HuH-7.5 (cell line): ENCODE data around the gene AMZ1.

Experiments used
- DNase-seq: peaks from one replicate; pipeline ENCODE4 v3.0.0; 2011; ENCODE audit warnings: low spot score

Gene AMZ1

DNA sequence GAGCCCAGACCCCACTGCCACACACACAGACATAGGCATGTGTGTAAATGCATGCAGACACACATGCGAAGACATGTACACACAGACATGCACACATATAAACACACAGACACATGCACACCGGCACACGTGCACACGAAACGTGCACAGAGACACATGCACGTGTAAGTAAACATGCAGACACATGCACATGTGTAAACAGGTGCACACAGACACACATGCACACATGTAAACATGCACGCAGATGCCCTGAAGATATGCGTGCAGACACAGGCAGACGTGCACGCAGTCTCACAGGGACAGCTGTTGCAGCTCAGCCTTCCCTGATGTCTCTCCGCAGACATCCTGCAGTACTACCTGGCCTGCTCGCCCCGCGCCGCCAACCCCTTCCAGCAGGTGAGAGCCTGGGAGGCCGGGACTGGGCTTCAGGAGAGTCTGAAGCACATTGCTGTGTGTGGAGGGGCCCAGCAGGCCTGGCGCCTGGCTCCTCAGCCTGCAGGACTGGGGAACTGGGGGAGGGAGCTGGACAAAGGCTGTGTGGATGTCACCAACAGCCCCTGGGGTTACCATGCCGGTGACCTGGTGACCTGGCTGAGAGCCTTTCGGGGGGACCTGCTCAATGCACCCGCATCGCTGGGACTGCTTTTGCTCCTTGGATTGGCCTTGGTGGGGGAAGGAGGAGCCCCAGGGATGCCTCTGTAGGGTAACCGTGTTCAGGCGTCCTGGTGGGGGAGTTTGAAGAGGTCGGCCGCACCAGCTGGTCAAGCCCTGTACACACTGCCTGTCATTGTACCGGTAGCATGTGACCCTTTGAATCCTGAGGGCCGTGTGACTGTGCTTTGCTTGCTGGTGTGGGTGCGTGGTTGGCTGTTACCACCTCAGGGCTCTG, 35.9 kb upstream of the AMZ1 start:
- DNase-seq = no peak

DNA sequence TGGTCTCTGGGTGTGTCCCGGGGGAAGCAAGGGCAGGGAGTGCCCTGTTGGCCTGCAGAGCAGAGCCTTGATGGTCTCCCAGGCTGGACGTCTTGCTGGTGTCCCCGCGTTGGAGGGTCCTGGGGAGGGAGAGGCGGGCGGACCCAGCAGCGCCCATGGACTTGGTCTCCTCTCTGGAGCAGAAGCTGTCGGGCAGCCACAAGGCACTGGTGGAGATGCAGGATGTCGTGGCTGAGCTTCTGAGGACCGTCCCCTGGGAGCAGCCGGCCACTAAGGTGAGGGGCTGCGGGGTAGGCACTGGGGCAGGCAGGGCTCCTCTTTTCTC, 35.3 kb upstream of the AMZ1 start:
- DNase-seq = no peak

- DNase-seq = no peak
These were observed 33.9 kb upstream of the AMZ1 start for GRCh38 chr7:2654059-2654458.

DNA sequence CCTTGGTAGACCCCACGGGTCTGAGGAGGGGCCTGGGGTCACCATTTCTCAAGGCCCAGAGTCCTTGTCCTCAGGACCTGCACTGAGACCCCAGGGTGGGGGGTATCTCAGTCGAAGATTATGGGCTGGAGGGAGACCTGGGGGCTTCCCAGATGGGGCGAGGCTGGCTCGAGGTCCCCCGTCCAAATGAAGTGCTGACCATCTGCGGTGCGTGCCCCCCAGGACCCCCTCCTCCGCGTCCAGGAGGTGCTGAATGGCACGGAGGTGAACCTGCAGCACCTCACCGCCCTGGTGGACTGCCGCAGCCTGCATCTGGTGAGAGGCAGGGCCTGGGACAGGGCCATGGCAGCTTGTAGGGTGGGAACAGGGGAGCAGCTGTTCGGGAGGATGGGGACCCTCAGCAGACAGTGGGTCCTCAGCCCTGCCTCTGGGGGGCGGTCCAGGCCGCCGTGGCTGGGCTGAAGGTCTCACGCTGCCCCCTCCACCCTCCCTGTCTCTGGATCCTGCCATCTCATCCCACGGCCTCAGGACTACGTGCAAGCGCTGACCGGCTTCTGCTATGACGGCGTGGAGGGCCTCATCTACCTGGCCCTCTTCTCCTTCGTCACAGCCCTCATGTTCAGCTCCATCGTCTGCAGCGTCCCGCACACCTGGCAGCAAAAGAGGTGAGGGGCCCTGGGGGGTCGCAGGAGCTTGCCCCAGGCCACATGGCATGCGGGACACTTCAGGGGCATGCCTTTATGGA, 32.0 kb upstream of the AMZ1 start:
- no peak for DNase-seq

- no peak for DNase-seq
These were observed 30.8 kb upstream of the AMZ1 start for GRCh38 chr7:2657208-2657607.

DNA sequence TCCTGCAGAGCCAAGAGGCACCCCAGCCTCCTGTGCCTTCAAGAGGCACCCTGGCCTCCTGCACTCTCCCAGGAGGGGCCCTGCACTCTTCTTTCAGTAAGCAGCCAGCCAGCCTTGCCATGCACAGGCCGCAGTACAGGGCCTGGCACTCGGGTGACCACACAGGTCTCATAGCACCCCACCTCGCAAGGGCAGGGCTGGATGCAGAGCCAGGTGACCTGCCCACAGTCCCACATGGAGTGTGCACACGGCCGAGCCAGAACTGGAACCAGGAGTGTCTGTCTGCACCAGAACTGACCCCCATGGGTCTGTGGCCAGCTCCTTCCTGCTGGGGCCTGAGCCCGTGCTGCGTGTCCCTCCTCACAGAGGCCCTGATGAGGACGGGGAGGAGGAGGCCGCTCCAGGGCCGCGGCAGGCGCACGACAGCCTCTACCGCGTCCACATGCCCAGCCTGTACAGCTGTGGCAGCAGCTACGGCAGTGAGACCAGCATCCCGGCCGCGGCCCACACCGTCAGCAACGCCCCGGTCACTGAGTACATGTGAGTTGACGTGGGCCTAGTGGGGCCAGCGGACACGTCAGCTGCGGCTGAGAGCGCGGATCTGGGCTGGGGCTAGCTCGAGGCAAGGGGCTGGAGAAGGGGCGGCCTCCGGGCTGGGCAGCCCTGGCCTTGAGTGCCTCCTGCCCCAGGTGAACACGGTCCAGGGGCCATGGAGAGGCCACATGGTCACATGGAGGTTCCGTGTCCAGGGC, 29.9 kb upstream of the AMZ1 start:
- DNase-seq = no peak

DNA sequence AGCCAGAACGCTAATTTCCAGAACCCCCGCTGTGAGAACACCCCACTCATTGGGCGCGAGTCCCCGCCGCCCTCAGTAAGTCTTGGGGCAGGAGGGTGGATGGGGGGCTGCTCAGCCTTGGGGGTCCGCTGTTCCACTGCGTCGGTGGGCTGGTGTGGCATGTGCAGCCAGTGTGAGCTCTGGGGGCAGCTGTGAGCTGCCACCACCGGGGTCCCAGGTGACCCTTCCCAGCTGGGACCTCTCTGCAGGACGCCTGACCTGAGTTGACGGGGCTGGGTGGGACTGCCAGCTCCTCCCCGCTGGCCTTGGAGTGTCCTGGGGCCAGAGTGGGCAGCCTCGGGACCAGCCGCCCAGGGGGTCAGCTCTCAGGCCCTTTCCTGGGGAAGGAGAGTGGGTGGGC, 29.1 kb upstream of the AMZ1 start:
- no peak for DNase-seq

DNA sequence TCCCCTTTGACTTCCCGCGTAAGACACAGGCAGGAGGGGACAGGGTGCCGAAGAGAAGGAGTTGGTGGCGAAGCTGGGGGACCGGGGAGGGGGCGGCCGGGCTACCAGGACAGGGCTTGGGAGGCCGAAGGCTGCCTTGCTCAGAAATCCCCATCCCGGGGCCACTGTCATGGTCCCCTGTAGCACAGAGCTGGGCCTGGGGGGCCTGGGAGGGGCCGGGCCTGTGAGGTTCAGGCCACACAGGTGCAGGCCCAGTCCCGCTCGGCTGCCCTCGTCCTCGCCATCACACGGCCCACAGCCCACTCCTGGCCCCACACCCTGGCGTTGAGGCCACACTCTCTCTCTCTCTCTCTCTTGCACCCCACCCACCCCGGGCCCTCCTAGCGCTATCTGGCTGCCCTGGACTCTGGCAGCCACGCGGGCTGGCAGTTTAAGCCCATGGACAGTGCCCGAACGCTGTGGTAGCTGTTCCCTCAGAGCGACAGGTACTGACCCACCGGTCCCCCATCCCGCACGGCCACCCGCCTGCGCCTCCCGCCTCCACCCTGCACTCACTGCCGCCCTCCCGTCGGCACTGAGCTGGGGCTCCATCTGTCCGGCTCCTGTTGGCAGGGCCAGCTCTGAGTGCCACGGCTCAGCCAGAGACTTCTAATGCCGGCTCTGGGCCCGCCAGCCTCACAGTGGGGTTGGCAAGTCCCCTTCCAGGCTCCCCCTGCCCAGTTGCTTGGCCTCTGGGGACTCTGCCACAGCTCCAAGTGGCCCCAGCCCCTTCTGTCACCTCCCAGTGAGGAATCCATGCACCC, 28.2 kb upstream of the AMZ1 start:
- no peak for DNase-seq

DNA sequence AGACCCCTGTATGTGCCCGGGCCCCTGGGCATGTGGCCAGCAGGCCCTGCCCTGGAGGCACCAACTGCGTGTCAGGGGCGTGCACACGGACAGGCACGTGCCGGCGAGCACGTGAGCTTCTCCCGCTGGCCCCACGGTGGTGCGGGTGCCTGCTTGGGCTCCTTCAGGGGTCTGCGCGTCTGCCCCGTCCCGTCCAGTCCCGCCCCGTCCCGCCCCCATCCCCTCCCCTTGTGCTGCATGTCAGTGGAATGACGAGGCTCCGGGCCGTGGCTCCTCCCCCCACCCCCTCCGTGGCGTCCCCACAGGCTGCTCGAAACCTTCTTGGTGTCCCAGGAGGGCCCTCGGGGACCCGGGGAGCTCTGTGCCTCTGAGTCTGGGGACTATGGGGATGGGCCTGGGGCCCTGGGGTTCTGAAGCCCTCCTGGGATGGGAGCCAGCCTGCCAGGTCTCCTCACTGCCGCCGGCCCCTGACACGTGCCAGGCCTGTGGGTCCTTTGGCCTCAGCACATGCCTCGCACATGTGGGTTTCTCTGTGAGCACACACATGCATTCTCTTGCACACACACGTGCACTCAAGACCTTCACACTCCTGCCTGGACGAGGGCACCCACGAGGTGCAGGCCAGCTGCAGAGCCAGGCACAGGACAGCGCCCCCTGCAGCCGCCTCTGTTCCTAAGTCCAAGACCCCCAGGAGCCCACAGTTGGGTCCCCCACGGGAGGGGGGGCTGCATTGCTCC, 27.5 kb upstream of the AMZ1 start:
- no peak for DNase-seq

DNA sequence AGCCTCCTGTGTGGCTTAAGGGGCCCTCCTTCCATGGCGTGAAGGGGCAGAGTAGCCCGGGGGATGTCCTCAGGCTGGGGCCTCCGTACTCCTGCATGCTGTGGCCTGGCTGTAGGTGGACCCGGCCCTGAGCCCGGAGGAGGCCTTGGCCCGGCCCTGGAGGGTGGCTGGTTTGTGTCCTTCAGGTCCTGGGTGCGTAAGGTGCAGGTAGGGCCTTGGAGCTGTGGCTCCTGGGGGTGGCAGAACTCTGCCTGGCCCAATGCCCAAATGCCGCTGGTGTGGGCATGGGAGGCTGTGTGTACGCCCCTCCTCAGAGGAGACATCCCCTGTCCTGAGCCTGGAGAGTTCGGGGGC, 26.9 kb upstream of the AMZ1 start:
- no peak for DNase-seq

DNA sequence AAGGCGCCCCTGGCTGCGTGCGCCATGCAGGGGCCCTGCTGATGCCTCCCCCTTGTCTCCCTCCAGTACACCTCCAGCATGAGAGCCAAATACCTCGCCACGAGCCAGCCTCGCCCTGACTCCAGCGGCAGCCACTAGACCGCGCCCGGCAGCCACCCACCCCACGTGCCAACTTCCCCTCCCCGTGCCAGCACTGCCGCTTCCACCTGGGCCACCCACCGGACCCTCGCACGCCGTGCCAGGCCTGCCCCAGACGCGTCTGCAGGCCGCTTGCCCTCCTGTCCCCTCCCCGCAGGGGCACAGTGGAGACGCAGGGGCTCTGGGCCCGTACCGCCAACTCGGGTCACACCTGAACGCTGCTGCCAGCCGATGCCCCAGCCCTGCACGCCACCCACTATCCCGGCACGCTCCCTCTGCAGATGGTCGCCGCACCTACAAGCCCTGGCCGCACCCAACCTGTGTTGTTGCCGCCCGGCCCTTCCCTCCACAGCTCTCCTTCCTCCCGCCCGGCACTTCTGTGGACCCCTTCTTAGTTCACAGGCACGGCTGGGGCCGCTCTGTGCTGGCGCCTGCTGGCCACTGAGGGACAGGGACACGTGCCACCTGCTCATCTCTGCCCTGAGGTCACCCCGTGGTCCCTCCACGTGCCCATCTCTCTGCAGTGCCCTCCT, 26.3 kb upstream of the AMZ1 start:
- DNase-seq = no peak

- DNase-seq = no peak
These were observed 25.5 kb upstream of the AMZ1 start for GRCh38 chr7:2662273-2663120.

GRCh38 chr7:2663121-2663886, 24.7 kb upstream of the AMZ1 start:
- no peak for DNase-seq

DNA sequence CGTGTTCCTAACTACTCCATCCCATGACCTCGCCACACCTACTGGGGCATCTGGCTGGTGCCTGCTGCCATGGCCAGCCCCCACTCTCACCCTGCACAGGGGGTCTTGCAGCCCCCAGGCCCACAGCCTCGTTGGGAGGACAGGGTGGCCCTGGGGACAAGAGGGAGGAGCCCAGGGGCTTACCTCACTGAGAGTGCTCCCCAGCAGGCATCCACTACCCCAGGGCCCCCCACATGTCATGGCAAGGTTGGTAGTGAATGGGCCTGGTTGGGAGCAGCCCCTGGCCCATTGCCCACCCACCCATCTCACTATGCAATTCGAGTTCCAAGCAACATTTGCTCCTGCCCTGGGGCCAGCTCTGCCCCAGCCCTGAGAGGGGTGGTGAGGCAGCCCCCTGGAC, 24.0 kb upstream of the AMZ1 start:
- DNase-seq = no peak

GRCh38 chr7:2665359-2665791, 22.6 kb upstream of the AMZ1 start:
- DNase-seq = no peak

DNA sequence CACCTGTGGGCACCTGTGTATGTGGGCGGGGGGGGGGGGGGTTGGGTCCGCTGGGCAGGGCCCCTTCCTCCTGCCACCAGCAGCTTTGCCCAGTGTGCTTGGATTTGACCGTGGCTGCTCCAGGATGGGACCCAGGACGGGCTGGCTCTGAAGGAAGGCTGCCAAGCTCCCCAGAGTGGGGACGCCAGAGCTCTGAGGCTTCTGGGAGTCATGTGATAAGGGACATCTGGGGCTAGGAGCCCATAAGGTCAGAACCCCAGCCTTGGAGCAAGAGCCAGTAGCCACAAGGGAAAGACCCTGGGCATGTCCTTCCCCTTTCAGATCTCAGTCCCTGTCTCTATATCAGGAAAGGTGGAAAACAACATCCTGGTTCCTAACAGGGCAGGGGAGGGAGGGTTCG, 21.8 kb upstream of the AMZ1 start:
- DNase-seq = no peak

- no peak for DNase-seq
These were observed 21.3 kb upstream of the AMZ1 start for GRCh38 chr7:2666588-2667250.

- no peak for DNase-seq
These were observed 20.2 kb upstream of the AMZ1 start for GRCh38 chr7:2667843-2668242.

DNA sequence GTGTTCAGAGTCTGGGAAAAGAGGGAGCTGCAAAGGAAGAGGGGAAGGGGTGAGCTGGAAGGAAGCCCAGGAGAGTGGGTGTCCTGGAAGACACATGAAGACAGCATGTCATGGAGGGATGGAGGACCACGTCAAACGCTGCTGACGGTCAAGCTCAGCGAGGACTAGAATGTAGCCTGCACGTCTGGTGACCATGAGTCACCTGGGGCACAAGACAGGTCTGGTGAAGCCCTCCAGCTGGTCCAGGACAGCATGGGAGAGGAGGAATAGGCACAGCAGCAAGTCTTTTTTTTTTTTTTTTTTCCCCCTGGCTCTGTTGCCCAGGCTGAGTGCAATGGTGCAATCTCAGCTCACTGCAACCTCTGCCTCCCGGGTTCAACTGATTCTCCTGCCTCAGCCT, 19.6 kb upstream of the AMZ1 start:
- DNase-seq = no peak
